Prostate gland (tissue), 2 donors: ENCODE measurements around the gene DPYD. TPM values are rescaled to one million over a fixed set of nuclear protein-coding genes. Genes with fewer than 3 reads are reported as not detected.

Experiments
- DNase-seq: peaks from one replicate; pipeline ENCODE4 v3.0.0-alpha.2; 2019; ENCODE audit warnings: low spot score
- H3K27ac ChIP-seq, 2 donors: fragments of 200-600 bp; sonication (generic); 2 replicates each; pipeline ENCODE4 v1.5.1; 2017 to 2019
- H3K27me3 ChIP-seq: fragments of 200-600 bp; sonication (generic); replicated peaks from 2 replicates; pipeline ENCODE4 v1.5.1; 2019; ENCODE audit not compliant: insufficient read depth
- H3K36me3 ChIP-seq, 2 donors: fragments of 200-600 bp; sonication (generic); 1 replicate in 1 of 2; 2 replicates in 1 of 2; pipeline versions ENCODE4 v1.5.1 to v1.8.1; 2017 to 2019
- H3K4me1 ChIP-seq: fragments of 200-600 bp; sonication (generic); replicated peaks from 2 replicates; pipeline ENCODE4 v1.5.1; 2019
- H3K4me3 ChIP-seq, 2 donors: fragments of 200-600 bp; sonication (generic); 2 replicates each; pipeline ENCODE4 v1.5.1; 2017 to 2019
- H3K9me3 ChIP-seq: fragments of 200-600 bp; sonication (generic); 2 replicates; pipeline ENCODE4 v1.5.1; 2017
- POLR2A ChIP-seq: fragments of 450-650 bp; IDR thresholded peaks from one replicate; pipeline ENCODE4 v1.6.1; 2016; ENCODE audit warnings: antibody characterized with exemption, mild to moderate bottlenecking
- POLR2AphosphoS5 ChIP-seq: sonication (generic); formaldehyde crosslinking; IDR thresholded peaks from one replicate; pipeline ENCODE4 v1.6.1; 2017; ENCODE audit warnings: antibody characterized with exemption
- WGBS: methylation state at CpG from one replicate; pipeline ENCODE4 v1.1.5; 2018; 5-methylcytosine and 5-hydroxymethylcytosine counted together
- intact Hi-C: fragments of 100-400 bp; cut with DNase I; formaldehyde crosslinking; loops from one replicate; pipeline ENCODE4 v1.14.2; 2022
- total RNA-seq, 2 donors: library from RNA; depleted of rRNA; stranded (reverse); fragments of >200 nt; gene quantifications; one replicate each; pipeline ENCODE4 v1.1.0, GENCODE V29; 2016
- TF ChIP-seq, protein P1 (sequence below), 4 experiments: fragments of 200-600 bp in 2 of 4; fragments of 450-650 bp in 2 of 4; sonication (generic) in 2 of 4; IDR thresholded peaks; 1 replicate in 3 of 4; 2 replicates in 1 of 4; pipeline ENCODE4 v1.5.1; 2016 to 2019; ENCODE audit warnings: antibody characterized with exemption in 4 of 4, mild to moderate bottlenecking in 2 of 4, moderate library complexity in 2 of 4

Gene DPYD
- total RNA-seq, 2 donors from 2014 or later = 18.2 to 19.7 TPM

DNA sequence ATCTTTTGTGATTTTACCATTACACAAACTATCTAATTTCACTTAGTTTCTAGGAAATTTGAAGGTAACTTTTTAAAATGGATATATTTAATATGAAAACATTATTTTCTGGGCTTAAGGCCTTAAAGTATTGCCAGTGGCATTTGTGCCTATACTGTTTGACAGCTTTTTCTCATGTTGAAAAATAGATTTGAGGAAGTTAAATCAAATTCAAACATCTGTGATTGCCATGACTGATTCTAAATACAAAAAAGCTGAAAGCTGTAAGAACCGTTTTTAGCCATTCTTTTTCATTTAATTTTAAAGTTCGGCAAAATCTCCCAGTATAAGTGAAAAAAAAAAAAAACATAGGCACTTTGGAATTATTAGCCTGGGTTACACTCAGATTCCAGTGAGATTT is 301.1 kb downstream of the DPYD start:
- no peaks in the 10 kb centered on the region for H3K4me1 ChIP-seq
- H3K27ac ChIP-seq = no peak overlapping the region
- no peak for DNase-seq
- intact Hi-C loops = no loop called here
- H3K27me3 ChIP-seq = no peaks in the 10 kb centered on the region
- no peak for TF ChIP-seq POLR2AphosphoS5
- TF ChIP-seq, protein P1, sequence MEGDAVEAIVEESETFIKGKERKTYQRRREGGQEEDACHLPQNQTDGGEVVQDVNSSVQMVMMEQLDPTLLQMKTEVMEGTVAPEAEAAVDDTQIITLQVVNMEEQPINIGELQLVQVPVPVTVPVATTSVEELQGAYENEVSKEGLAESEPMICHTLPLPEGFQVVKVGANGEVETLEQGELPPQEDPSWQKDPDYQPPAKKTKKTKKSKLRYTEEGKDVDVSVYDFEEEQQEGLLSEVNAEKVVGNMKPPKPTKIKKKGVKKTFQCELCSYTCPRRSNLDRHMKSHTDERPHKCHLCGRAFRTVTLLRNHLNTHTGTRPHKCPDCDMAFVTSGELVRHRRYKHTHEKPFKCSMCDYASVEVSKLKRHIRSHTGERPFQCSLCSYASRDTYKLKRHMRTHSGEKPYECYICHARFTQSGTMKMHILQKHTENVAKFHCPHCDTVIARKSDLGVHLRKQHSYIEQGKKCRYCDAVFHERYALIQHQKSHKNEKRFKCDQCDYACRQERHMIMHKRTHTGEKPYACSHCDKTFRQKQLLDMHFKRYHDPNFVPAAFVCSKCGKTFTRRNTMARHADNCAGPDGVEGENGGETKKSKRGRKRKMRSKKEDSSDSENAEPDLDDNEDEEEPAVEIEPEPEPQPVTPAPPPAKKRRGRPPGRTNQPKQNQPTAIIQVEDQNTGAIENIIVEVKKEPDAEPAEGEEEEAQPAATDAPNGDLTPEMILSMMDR (IDR thresholded peaks at IDR 0.05) = no peak
- no peak for TF ChIP-seq POLR2A
- no peak overlapping the region for H3K4me3 ChIP-seq
- 70% methylated on average over 2 of the region's 2 CpGs for WGBS
- no peaks in the 10 kb centered on the region for H3K36me3 ChIP-seq
- no peaks in the 10 kb centered on the region for H3K9me3 ChIP-seq

DNA sequence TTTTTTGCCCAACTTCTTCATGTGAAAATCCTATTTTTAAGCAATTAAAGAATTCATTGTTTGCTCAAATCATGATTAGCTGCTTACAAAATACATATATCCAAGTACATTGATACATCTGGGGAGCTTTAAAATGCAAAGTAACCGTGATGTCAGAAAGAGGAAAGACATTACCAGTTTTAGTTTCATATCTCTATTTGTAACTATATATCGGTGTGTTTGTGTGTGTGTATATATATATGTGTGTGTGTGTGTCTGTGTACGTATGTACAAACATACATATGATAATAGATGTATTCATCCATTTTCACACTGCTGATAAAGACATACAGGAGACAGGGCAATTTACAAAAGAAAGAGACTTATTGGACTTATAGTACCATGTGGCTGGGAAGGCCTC is 310.1 kb downstream of the DPYD start:
- H3K27me3 ChIP-seq = no peaks in the 10 kb centered on the region
- no peaks in the 10 kb centered on the region for H3K4me1 ChIP-seq
- TF ChIP-seq, protein P1 (IDR thresholded peaks at IDR 0.05) = no peak
- TF ChIP-seq POLR2AphosphoS5 (no peak), POLR2A (no peak)
- no peak overlapping the region for H3K27ac ChIP-seq
- 85% methylated on average over 3 of the region's 3 CpGs for WGBS
- DNase-seq = no peak
- H3K9me3 ChIP-seq = no peaks in the 10 kb centered on the region
- no peak overlapping the region for H3K4me3 ChIP-seq
- no peaks in the 10 kb centered on the region for H3K36me3 ChIP-seq
- intact Hi-C loops = no loop called here

DNA sequence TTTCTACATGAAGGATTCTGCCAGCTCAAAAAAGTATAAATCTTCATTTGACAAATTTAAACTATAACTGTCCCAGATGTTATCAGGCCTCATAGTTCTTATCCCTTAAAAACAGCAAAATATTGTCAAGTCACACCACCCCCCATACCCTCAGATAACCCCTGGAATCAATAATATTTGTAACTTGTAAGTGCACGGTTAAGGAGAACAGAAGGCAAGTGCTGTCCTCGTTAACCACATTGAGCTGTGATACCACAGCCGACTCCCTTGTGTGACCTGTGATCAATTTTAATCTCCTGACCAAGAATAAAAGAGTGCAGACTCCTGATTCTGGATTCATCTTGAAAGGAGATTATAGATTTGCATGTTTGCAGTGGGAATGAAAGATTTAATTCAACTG is 310.7 kb downstream of the DPYD start:
- Histone ChIP-seq H3K4me1 (no peaks in the 10 kb centered on the region), H3K27ac (no peak overlapping the region), H3K36me3 (no peaks in the 10 kb centered on the region), H3K27me3 (no peaks in the 10 kb centered on the region), H3K4me3 (no peak overlapping the region), H3K9me3 (no peaks in the 10 kb centered on the region)
- no peak for DNase-seq
- WGBS = 89% methylated on average over 3 of the region's 3 CpGs
- intact Hi-C loops = no loop called here
- TF ChIP-seq POLR2A (no peak), POLR2AphosphoS5 (no peak)
- TF ChIP-seq, protein P1 (IDR thresholded peaks at IDR 0.05) = no peak

DNA sequence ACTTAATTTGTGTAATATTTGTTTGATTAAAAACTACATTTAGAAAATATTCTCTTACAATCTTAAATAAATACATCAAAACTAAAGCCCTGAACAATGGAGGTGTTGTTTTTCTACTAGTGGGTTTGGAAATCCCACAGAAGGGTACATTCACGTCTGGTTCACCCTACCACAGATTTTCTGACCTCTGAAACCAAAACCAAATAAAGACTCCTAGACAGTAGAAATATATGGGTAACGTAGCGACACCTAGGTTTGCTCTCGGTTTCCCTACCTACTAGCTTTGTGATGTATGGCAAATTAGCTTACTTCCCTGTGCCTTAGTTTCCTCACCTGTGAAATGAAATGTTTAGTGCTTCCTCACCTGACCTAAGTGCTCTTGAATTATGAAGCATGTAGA is 312.6 kb downstream of the DPYD start:
- H3K4me3 ChIP-seq = no peak overlapping the region
- intact Hi-C loops = no loop called here
- no peaks in the 10 kb centered on the region for H3K4me1 ChIP-seq
- TF ChIP-seq POLR2AphosphoS5 (no peak), POLR2A (no peak)
- TF ChIP-seq, protein P1 (IDR thresholded peaks at IDR 0.05) = no peak
- H3K36me3 ChIP-seq = no peaks in the 10 kb centered on the region
- DNase-seq = no peak
- no peaks in the 10 kb centered on the region for H3K27me3 ChIP-seq
- H3K27ac ChIP-seq = no peak overlapping the region
- no peaks in the 10 kb centered on the region for H3K9me3 ChIP-seq
- 92% methylated on average over 4 of the region's 4 CpGs for WGBS

DNA sequence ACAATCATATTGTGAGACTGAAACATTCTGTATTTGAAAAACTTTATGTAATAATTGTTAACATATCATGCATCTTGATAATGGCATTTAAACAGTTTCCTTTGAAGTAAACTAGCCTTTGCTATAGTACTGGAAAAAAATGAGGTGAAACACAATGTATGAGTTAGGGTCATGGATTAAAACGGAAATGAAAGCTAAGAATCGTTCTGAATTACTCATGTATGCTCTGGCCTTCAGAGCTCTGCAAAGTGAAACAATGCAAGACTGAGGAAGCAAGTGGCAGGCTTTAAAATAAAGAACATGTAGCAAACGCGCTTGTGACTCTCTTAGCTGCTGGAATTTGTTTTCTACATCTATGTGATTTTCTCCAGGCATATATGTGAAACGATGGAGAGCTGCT is 317.1 kb downstream of the DPYD start:
- Histone ChIP-seq H3K9me3 (no peaks in the 10 kb centered on the region), H3K27ac (no peak overlapping the region), H3K4me3 (no peak overlapping the region), H3K4me1 (no peaks in the 10 kb centered on the region), H3K36me3 (no peaks in the 10 kb centered on the region), H3K27me3 (no peaks in the 10 kb centered on the region)
- intact Hi-C loops = no loop called here
- no peak for DNase-seq
- TF ChIP-seq, protein P1 (IDR thresholded peaks at IDR 0.05) = no peak
- no peak for TF ChIP-seq POLR2A
- TF ChIP-seq POLR2AphosphoS5 = no peak
- WGBS = 28% methylated on average over 5 of the region's 5 CpGs
